NCI-H446 (cell line): Measurements from ENCODE around the gene TAF9.
"Not testable (repeated sequence)": the region's sequence is repeated elsewhere in the genome, so short reads cannot be mapped to it uniquely, and the experiment has no call there.

Source experiments
- DNase-seq, 2 experiments: peaks; one replicate each; lab custom pipeline; 2025; lab: John Stamatoyannopoulos, UW

TAF9 gene

DNA sequence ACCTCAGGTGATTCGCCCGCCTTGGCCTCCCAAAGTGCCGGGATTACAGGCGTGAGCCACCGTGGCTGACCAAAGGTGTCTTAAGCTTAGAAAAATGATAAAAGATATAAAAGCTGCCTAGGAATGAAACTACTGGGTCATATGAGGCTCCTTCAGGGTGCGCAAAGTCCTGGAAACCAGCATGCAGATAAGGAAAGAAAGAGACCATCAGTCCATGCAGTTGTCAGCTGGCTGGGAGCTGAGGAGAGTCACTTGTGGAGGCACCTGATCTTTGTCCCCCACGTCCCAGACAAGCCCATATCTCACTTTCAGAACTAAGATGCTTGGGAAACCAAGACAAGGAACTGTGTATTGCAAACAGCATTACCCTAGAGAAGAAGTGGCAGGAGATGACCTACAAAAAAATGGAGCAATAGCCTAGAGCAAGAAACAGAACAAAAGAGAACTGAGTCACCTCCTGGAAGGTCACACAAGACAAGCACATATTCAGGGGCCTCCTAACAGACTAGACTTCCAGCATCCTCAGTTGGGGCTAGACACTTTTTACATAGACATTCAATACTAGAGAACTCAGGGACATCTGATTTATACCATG lies 33.9 kb downstream of the TAF9 start:
- no peak for DNase-seq

- peak; percentile 15 to 69 for DNase-seq
Observed at GRCh38 chr5:69334793-69335268, 34.5 kb downstream of the TAF9 start.

DNA sequence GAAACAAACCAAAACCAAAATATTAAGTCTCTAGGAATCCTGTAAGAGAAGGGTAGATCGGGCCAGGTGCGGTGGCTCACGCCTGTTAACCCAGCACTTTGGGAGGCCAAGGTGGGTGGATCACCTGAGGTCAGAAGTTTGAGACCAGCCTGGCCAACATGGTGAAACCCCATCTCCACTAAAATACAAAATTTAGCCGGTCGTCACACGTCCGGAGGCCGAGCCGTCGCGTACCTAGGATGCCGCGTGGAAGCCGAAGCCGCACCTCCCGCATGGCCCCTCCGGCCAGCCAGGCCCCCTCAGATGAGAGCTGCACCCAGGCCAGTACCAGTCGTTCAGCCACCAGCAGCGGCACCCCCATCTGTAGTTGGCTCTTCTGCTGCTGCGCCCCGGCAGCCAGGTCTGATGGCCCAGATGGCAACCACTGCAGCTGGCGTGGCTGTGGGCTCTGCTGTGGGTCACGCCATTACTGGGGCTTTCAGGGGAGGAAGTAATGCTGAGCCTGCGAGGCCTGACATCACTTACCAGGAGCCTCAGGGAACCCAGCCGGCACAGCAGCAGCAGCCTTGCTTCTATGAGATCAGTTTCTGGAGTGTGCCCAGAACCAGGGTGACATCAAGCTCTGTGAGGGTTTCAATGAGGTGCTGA lies 35.5 kb downstream of the TAF9 start:
- DNase-seq: not testable (repeated sequence)

DNA sequence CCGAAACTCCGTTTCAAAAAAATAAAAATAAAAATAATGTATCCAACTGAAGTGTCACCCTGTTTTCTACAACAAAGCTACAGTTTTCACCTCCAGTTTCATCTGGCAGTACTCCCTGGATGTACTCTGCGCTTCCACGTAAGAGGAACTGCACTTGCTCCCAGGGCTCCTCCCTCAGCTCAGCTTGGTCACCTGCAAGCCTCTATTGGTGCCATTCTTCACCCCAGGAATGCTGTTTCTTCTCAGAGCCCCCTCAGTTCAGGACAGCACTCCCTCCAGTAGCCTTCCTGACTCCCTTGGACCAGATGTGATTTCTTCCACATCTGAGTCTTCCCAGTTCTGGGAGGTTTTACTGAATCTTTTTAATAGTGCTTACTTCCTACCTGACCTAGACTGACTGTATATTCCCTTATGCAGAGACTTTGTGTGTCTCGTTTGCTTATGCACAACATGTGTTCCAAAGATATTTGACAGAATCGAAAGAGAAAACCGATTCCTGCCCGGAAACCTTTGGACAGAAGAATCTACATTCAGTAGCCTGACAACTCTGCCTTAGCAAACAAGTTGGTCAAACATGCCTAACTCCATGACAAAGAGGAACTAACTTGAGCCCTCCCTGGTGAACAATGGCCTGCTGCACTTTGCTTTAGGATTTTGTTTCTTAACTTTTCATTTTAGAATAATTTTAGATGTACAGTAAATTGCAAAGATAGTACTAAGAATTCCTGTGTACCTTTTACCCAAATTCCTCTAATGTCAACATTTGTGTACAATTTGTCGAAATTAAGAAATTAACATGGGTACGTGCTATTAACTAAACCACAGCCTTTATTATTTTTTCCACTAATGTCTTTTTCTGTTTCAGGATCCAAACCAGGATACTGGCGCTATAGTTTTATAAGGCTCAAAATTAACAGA lies 37.5 kb downstream of the TAF9 start:
- no peak for DNase-seq

- no peak for DNase-seq
Observed at GRCh38 chr5:69329905-69330489, 39.3 kb downstream of the TAF9 start.

- no peak for DNase-seq
Observed at GRCh38 chr5:69326365-69326764, 43.0 kb downstream of the TAF9 start.

GRCh38 chr5:69317391-69317790 lies 51.9 kb downstream of the TAF9 start:
- no peak for DNase-seq

- DNase-seq: no peak
Observed at GRCh38 chr5:69315972-69316371, 53.3 kb downstream of the TAF9 start.
